Glutamatergic neuron (in vitro differentiated cells): ENCODE measurements around the gene PAQR7. TPM values are rescaled to one million over a fixed set of nuclear protein-coding genes. Genes with fewer than 3 reads are reported as not detected.

ENCODE experiments used
- DNase-seq: peaks from one replicate; pipeline ENCODE4 v3.0.0; 2022
- H3K27ac Mint-ChIP-seq: one replicate; pipeline ENCODE4 v1.8.0; 2020; ENCODE audit warnings: mild to moderate bottlenecking, mixed read lengths, inconsistent platforms; ENCODE audit not compliant: unreplicated experiment
- H3K27me3 Mint-ChIP-seq: one replicate; pipeline ENCODE4 v1.8.0; 2020; ENCODE audit warnings: mild to moderate bottlenecking, moderate library complexity, mixed read lengths, inconsistent platforms; ENCODE audit not compliant: unreplicated experiment
- H3K36me3 Mint-ChIP-seq: one replicate; pipeline ENCODE4 v1.8.0; 2020; ENCODE audit warnings: mild to moderate bottlenecking, mixed read lengths, inconsistent platforms; ENCODE audit not compliant: unreplicated experiment
- H3K4me1 Mint-ChIP-seq: one replicate; pipeline ENCODE4 v1.8.0; 2020; ENCODE audit warnings: mild to moderate bottlenecking, low read depth, mixed read lengths, inconsistent platforms; ENCODE audit not compliant: unreplicated experiment
- H3K4me3 Mint-ChIP-seq: one replicate; pipeline ENCODE4 v1.8.0; 2020; ENCODE audit warnings: mild to moderate bottlenecking, mixed read lengths, inconsistent platforms; ENCODE audit not compliant: unreplicated experiment
- H3K9me3 Mint-ChIP-seq: one replicate; pipeline ENCODE4 v1.8.0; 2020; ENCODE audit warnings: mild to moderate bottlenecking, moderate library complexity, mixed read lengths, inconsistent platforms; ENCODE audit not compliant: unreplicated experiment
- CTCF ChIP-seq: fragments of 200-600 bp; sonication (generic); IDR thresholded peaks from one replicate; pipeline ENCODE4 v1.5.0; 2021; ENCODE audit not compliant: partially characterized antibody, unreplicated experiment
- total RNA-seq: library from RNA; stranded (reverse); fragmentation: NEBNext Ultra II Directional; extraction: Animal tissue kit (Norgen Biotek cat#: 25700); gene quantifications from one replicate; pipeline ENCODE4 v1.2.1, GENCODE V29; 2021; ENCODE audit not compliant: unreplicated experiment

The PAQR7 gene
- total RNA-seq, 1 donor from 2014 or later, result 6.4 TPM

GRCh38 chr1:25906644-25907300 lies 31.3 kb upstream of the PAQR7 start:
- TF ChIP-seq CTCF, result no peak
- Mint-ChIP-seq H3K4me3 (peak overlapping the region; percentile 88), H3K27ac (peak overlapping the region; percentile 99), H3K9me3 (peaks cover 24% of the 10 kb centered on the region), H3K36me3 (no peaks in the 10 kb centered on the region), H3K4me1 (peaks cover 29% of the 10 kb centered on the region), H3K27me3 (peaks cover 21% of the 10 kb centered on the region)
- DNase-seq, result peak; percentile 75

- H3K27me3 Mint-ChIP-seq, result peaks cover 21% of the 10 kb centered on the region
- DNase-seq, result peak; percentile 98
- peaks cover 36% of the 10 kb centered on the region for H3K4me1 Mint-ChIP-seq
- peaks cover 26% of the 10 kb centered on the region for H3K9me3 Mint-ChIP-seq
- TF ChIP-seq CTCF, result peak; percentile 21
- peak within 1 kb of the TSS; percentile 90 for H3K4me3 Mint-ChIP-seq
- peak within 1 kb of the TSS; percentile 99 for H3K27ac Mint-ChIP-seq
- no peaks in the 10 kb centered on the region for H3K36me3 Mint-ChIP-seq
These were observed 30.5 kb upstream of the PAQR7 start, which contains the start of gene STMN1 for GRCh38 chr1:25905680-25906643. TSS of gene STMN1 (minus strand) at chr1:25906419. CDS start at chr1:25904676, 1,743 bp downstream.

GRCh38 chr1:25904943-25905679 lies 29.6 kb upstream of the PAQR7 start:
- H3K27ac Mint-ChIP-seq, result peak overlapping the region; percentile 97
- peaks cover 45% of the 10 kb centered on the region for H3K4me1 Mint-ChIP-seq
- H3K36me3 Mint-ChIP-seq, result no peaks in the 10 kb centered on the region
- H3K4me3 Mint-ChIP-seq, result peak overlapping the region; percentile 90
- peaks cover 21% of the 10 kb centered on the region for H3K27me3 Mint-ChIP-seq
- TF ChIP-seq CTCF, result no peak
- peak; percentile 99 for DNase-seq
- peaks cover 26% of the 10 kb centered on the region for H3K9me3 Mint-ChIP-seq

GRCh38 chr1:25903986-25904385 lies 28.5 kb upstream of the PAQR7 start:
- Mint-ChIP-seq H3K9me3 (peaks cover 25% of the 10 kb centered on the region), H3K27ac (peak overlapping the region; percentile 97), H3K27me3 (peaks cover 18% of the 10 kb centered on the region), H3K36me3 (no peaks in the 10 kb centered on the region), H3K4me1 (peaks cover 49% of the 10 kb centered on the region), H3K4me3 (peak overlapping the region; percentile 90)
- no peak for TF ChIP-seq CTCF
- no peak for DNase-seq
